ENCODE results near the gene ZBTB17. TPM values are rescaled to one million over a fixed set of nuclear protein-coding genes. Genes with fewer than 3 reads are reported as not detected.
A peak's percentile ranks its signal among the peaks of the same experiment; 100 is the strongest.

The ZBTB17 gene
- total and polyA plus RNA-seq, 10 of the 15 experiments (the other 5 are each of a cell fraction or from before 2014, with no cell fraction given), result 0.87 to 59.4 (median 38.7) TPM

DNA sequence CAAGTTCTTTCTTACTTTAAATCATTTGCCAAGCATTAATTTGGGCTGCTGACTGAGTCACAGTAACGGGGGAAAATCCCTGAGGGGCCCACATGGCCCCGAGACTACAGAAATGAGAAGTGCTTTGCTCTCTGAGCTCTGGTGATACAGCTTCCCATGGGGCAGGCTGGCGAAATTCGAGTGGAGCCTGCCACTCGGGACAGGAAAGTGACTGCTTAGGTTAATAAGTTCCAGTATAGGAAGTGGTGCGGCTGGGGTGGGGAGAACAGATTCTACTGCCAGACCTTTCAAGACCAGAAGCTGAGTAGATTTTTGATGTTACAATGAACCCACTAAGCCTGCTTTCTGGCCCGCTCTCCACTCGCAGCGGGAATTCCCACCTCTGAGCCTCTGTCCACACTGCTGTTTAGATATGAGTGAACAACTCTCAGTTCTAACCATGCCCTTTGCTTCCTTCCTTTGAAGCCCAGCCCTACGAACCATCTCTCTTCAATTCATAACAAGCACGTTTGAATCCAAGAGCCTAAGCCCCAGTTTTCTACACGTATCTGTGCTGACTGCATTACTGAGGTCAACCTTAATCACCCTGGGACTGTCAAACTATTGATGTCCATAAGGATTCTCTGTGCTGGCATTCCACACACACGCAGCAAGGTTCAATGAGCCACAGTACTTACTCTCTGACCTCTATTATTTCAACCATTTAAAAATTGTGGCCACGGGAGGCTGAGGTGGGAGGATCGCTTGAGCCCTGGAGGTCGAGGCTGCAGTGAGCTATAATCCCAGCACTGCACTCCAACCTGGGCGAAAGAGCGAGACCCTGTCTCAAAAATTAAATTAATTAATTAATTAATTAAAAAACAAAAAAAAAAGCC, 9.6 kb downstream of the ZBTB17 start (continued):
- TF ChIP-seq, protein P1, sequence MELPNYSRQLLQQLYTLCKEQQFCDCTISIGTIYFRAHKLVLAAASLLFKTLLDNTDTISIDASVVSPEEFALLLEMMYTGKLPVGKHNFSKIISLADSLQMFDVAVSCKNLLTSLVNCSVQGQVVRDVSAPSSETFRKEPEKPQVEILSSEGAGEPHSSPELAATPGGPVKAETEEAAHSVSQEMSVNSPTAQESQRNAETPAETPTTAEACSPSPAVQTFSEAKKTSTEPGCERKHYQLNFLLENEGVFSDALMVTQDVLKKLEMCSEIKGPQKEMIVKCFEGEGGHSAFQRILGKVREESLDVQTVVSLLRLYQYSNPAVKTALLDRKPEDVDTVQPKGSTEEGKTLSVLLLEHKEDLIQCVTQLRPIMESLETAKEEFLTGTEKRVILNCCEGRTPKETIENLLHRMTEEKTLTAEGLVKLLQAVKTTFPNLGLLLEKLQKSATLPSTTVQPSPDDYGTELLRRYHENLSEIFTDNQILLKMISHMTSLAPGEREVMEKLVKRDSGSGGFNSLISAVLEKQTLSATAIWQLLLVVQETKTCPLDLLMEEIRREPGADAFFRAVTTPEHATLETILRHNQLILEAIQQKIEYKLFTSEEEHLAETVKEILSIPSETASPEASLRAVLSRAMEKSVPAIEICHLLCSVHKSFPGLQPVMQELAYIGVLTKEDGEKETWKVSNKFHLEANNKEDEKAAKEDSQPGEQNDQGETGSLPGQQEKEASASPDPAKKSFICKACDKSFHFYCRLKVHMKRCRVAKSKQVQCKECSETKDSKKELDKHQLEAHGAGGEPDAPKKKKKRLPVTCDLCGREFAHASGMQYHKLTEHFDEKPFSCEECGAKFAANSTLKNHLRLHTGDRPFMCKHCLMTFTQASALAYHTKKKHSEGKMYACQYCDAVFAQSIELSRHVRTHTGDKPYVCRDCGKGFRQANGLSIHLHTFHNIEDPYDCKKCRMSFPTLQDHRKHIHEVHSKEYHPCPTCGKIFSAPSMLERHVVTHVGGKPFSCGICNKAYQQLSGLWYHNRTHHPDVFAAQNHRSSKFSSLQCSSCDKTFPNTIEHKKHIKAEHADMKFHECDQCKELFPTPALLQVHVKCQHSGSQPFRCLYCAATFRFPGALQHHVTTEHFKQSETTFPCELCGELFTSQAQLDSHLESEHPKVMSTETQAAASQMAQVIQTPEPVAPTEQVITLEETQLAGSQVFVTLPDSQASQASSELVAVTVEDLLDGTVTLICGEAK (IDR thresholded peaks at IDR 0.05; ENCODE audit: borderline replicate concordance), result no peak; the same call in 1 of the 2 replicates
- TF ChIP-seq FOS (IDR thresholded peaks at IDR 0.05; ENCODE audit: borderline replicate concordance, extremely low read depth, insufficient read length) (no peak), RAD21 (IDR thresholded peaks at IDR 0.05; ENCODE audit: insufficient read depth, low read depth, low read length) (no peak; the same call in 1 of the 2 replicates), ZSCAN29 (IDR thresholded peaks at IDR 0.05) (no peak), SUZ12 (IDR thresholded peaks at IDR 0.05; ENCODE audit: unreplicated experiment) (no peak), NR2C1 (IDR thresholded peaks at IDR 0.05) (no peak), PAX5 (IDR thresholded peaks at IDR 0.05; ENCODE audit: borderline replicate concordance, low read depth, low read length) (peak; percentile 84), EED (IDR thresholded peaks at IDR 0.05; ENCODE audit: low read depth) (peak; percentile 94), SIX5 (IDR thresholded peaks at IDR 0.05; ENCODE audit: low read depth, low read length, severe bottlenecking) (no peak), TARDBP (IDR thresholded peaks at IDR 0.05; ENCODE audit: borderline replicate concordance) (no peak), EGR1 (IDR thresholded peaks at IDR 0.05; ENCODE audit: borderline replicate concordance in 1 of 2, low read depth in 2 of 2, low read length in 2 of 2) (no peak; a peak in 1 of 3 replicates), RUNX3 (IDR thresholded peaks at IDR 0.05; ENCODE audit: low read length) (peak; percentile 94), RB1 (IDR thresholded peaks at IDR 0.05; ENCODE audit: borderline replicate concordance) (peak; percentile 51; the same call in 1 of the 2 replicates), BCL11A (IDR thresholded peaks at IDR 0.05; ENCODE audit: low read depth, low read length) (peak; percentile 97), RCOR1 (conservative IDR thresholded peaks at IDR 0.05; ENCODE audit: low read depth, low read length) (peak; percentile 91), NBN (IDR thresholded peaks at IDR 0.05) (peak; percentile 89), ZNF384 (IDR thresholded peaks at IDR 0.05; ENCODE audit: borderline replicate concordance, low read depth, low read length) (no peak), NR2F1 (conservative IDR thresholded peaks at IDR 0.05) (peak; percentile 93), MTA3 (IDR thresholded peaks at IDR 0.05; ENCODE audit: borderline replicate concordance, low read length) (peak; percentile 70; the same call in 1 of the 2 replicates), SMC3 (IDR thresholded peaks at IDR 0.05; ENCODE audit: borderline replicate concordance, low read length) (no peak)
- TF ChIP-seq, protein P2, sequence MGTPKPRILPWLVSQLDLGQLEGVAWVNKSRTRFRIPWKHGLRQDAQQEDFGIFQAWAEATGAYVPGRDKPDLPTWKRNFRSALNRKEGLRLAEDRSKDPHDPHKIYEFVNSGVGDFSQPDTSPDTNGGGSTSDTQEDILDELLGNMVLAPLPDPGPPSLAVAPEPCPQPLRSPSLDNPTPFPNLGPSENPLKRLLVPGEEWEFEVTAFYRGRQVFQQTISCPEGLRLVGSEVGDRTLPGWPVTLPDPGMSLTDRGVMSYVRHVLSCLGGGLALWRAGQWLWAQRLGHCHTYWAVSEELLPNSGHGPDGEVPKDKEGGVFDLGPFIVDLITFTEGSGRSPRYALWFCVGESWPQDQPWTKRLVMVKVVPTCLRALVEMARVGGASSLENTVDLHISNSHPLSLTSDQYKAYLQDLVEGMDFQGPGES (IDR thresholded peaks at IDR 0.05), result no peak
- TF ChIP-seq, protein P3, sequence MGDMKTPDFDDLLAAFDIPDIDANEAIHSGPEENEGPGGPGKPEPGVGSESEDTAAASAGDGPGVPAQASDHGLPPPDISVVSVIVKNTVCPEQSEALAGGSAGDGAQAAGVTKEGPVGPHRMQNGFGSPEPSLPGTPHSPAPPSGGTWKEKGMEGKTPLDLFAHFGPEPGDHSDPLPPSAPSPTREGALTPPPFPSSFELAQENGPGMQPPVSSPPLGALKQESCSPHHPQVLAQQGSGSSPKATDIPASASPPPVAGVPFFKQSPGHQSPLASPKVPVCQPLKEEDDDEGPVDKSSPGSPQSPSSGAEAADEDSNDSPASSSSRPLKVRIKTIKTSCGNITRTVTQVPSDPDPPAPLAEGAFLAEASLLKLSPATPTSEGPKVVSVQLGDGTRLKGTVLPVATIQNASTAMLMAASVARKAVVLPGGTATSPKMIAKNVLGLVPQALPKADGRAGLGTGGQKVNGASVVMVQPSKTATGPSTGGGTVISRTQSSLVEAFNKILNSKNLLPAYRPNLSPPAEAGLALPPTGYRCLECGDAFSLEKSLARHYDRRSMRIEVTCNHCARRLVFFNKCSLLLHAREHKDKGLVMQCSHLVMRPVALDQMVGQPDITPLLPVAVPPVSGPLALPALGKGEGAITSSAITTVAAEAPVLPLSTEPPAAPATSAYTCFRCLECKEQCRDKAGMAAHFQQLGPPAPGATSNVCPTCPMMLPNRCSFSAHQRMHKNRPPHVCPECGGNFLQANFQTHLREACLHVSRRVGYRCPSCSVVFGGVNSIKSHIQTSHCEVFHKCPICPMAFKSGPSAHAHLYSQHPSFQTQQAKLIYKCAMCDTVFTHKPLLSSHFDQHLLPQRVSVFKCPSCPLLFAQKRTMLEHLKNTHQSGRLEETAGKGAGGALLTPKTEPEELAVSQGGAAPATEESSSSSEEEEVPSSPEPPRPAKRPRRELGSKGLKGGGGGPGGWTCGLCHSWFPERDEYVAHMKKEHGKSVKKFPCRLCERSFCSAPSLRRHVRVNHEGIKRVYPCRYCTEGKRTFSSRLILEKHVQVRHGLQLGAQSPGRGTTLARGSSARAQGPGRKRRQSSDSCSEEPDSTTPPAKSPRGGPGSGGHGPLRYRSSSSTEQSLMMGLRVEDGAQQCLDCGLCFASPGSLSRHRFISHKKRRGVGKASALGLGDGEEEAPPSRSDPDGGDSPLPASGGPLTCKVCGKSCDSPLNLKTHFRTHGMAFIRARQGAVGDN (IDR thresholded peaks at IDR 0.05), result peak; percentile 73; the same call in 1 of the 2 replicates
